Lower leg skin (tissue), 3 donors: ENCODE measurements around the gene TUBA1C.
"Not testable (repeated sequence)": the region's sequence is repeated elsewhere in the genome, so short reads cannot be mapped to it uniquely, and the experiment has no call there.

Source experiments
- POLR2A ChIP-seq, 2 donors: fragments of 450-650 bp; IDR thresholded peaks; one replicate each; pipeline ENCODE4 v1.6.1; 2016 to 2017; ENCODE audit warnings: antibody characterized with exemption in 2 of 2, mild to moderate bottlenecking in 1 of 2, moderate library complexity in 1 of 2
- TF ChIP-seq, protein P1 (sequence below), 3 donors: fragments of 450-650 bp; IDR thresholded peaks; one replicate each; pipeline ENCODE4 v1.5.1; 2016; ENCODE audit warnings: antibody characterized with exemption in 3 of 3, mild to moderate bottlenecking in 3 of 3, moderate library complexity in 2 of 3

DNA sequence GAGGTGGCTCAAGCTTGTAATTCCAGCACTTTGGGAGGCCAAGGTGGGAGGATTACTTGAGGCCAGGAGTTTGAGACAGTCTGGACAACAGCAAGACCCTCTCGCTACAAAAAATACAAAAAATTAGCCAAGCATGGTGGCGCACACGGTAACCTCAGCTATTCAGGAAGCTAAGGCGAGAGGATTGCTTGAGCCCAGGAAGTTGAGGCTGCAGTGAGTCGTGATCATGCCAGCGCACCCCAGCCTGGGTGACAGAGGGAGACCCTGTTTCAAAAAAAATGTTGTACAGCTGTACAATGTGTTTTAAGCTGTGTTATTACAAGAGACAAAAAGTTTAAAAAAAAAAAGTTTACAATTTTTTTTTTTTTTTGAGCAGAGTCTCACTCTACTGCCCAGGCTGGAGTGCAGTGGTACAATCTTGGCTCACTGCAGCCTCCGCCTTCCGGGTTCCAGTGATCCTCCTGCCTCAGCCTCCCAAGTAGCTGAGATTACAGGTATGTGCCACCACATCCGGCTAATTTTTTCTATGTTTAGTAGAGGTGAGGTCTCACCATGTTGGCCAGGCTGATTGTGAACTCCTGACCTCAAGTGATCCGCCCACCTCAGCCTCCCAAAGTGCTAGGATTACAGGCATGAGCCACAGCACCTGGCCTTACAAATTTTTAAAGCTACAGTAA, 7.2 kb upstream of the TUBA1C start:
- TF ChIP-seq, protein P1, sequence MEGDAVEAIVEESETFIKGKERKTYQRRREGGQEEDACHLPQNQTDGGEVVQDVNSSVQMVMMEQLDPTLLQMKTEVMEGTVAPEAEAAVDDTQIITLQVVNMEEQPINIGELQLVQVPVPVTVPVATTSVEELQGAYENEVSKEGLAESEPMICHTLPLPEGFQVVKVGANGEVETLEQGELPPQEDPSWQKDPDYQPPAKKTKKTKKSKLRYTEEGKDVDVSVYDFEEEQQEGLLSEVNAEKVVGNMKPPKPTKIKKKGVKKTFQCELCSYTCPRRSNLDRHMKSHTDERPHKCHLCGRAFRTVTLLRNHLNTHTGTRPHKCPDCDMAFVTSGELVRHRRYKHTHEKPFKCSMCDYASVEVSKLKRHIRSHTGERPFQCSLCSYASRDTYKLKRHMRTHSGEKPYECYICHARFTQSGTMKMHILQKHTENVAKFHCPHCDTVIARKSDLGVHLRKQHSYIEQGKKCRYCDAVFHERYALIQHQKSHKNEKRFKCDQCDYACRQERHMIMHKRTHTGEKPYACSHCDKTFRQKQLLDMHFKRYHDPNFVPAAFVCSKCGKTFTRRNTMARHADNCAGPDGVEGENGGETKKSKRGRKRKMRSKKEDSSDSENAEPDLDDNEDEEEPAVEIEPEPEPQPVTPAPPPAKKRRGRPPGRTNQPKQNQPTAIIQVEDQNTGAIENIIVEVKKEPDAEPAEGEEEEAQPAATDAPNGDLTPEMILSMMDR (IDR thresholded peaks at IDR 0.05), result not testable (repeated sequence)
- not testable (repeated sequence) for TF ChIP-seq POLR2A (IDR thresholded peaks at IDR 0.05)
